Erythroblast (primary cell): ENCODE results near the gene MYL6.

Experiments
- GATA1 ChIP-seq: IDR thresholded peaks from 2 replicates; pipeline ENCODE4 v1.6.1; 2011; ENCODE audit warnings: low read depth, mild to moderate bottlenecking, control low read depth, low read length, moderate library complexity
- POLR2A ChIP-seq: IDR thresholded peaks from 2 replicates; pipeline ENCODE4 v1.6.1; 2011; ENCODE audit warnings: mild to moderate bottlenecking, low read length

GRCh38 chr12:56141946-56142784 lies 16.0 kb upstream of the MYL6 start:
- TF ChIP-seq POLR2A, result no peak
- TF ChIP-seq GATA1, result no peak
